Testis (tissue), 2 donors: ENCODE results near the gene POLD2.

Source experiments
- CTCF ChIP-seq, 3 experiments: fragments of 450-650 bp in 2 of 3; fragments of 200-600 bp in 1 of 3; sonication (generic) in 1 of 3; IDR thresholded peaks; one replicate each; pipeline ENCODE4 v1.5.1; 2016 to 2019; ENCODE audit warnings: antibody characterized with exemption in 3 of 3, mild to moderate bottlenecking in 2 of 3, moderate library complexity in 1 of 3
- POLR2A ChIP-seq: fragments of 450-650 bp; IDR thresholded peaks from one replicate; pipeline ENCODE4 v1.6.1; 2017; ENCODE audit warnings: antibody characterized with exemption, mild to moderate bottlenecking, moderate library complexity

- TF ChIP-seq CTCF (IDR thresholded peaks at IDR 0.05) (no peak), POLR2A (no peak)
These were observed 11.7 kb upstream of the POLD2 start for GRCh38 chr7:44134943-44135628.
